K562 (cell line): ENCODE measurements around the gene TMEM25. TPM values are rescaled to one million over a fixed set of nuclear protein-coding genes. Genes with fewer than 3 reads are reported as not detected.

Experiments used
- ATAC-seq: fragments of 200-7000 bp; cut with Tn5 transposase; 3 replicates; pipeline ENCODE4 v1.9.1; 2020; ENCODE audit warnings: moderate library complexity
- BruUV-seq: library from RNA; stranded (reverse); fragments of 400-500 nt; replicated peaks from 2 replicates; lab custom pipeline; 2021; lab: Mats Ljungman, UMichigan
- CTCF ChIA-PET: fragments of 300-600 bp; formaldehyde crosslinking; extraction: SDS; loops from one replicate; lab custom pipeline; 2021; ENCODE audit warnings: low intra/inter-chr PET ratio; lab: Yijun Ruan, JAX
- POLR2A ChIA-PET: fragments of 300-600, 350-650 bp; sonication (Branson Sonifier 250); formaldehyde crosslinking; extraction: SDS; loops from one replicate; lab custom pipeline; 2021; ENCODE audit warnings: antibody characterized with exemption, inconsistent platforms; lab: Yijun Ruan, JAX
- DNase-seq, 4 experiments: peaks; one replicate each; pipeline versions ENCODE4 v3.0.0 to v3.0.0-alpha.2; 2011 to 2018; ENCODE audit warnings: low spot score in 3 of 4, mixed read lengths in 3 of 4; ENCODE audit errors: extremely low read depth in 1 of 4
- FAIRE-seq: peaks from 2 replicates; lab custom pipeline; 2011; peaks lifted over from hg19 to GRCh38; lab: Jason Lieb, UNC
- H2AFZ ChIP-seq: 2 replicates; pipeline ENCODE4 v1.6.0; 2011; ENCODE audit warnings: low read depth, low read length, control low read depth, inconsistent platforms
- H3K27ac ChIP-seq: fragments of 200-600 bp; 3 replicates; pipeline ENCODE4 v1.8.0; 2011; ENCODE audit warnings: low read depth, mild to moderate bottlenecking, control low read depth, inconsistent platforms, low read length, moderate library complexity, mixed read lengths; ENCODE audit errors: extremely low read depth
- H3K27me3 ChIP-seq, 2 experiments: fragments of 300-600 bp in 1 of 2; 2 replicates in 1 of 2; 3 replicates in 1 of 2; pipeline versions ENCODE4 v1.6.0 to v1.8.0; 2011; ENCODE audit warnings: inconsistent platforms in 2 of 2, low read length in 2 of 2, mild to moderate bottlenecking in 1 of 2, mixed read lengths in 1 of 2, moderate library complexity in 1 of 2; ENCODE audit not compliant: control insufficient read depth in 2 of 2, insufficient read depth in 2 of 2
- H3K36me3 ChIP-seq: fragments of 300-600 bp; 3 replicates; pipeline ENCODE4 v1.8.0; 2011; ENCODE audit warnings: mild to moderate bottlenecking, low read length, inconsistent platforms; ENCODE audit not compliant: control insufficient read depth, insufficient read depth
- H3K4me1 ChIP-seq, 2 experiments: fragments of 200-600 bp in 1 of 2; replicated peaks in 1 of 2; 2 replicates in 1 of 2; 3 replicates in 1 of 2; pipeline versions ENCODE4 v1.5.1 to v1.8.0; 2011; ENCODE audit warnings: inconsistent platforms in 2 of 2, low read length in 2 of 2, mild to moderate bottlenecking in 1 of 2, mixed read lengths in 1 of 2, moderate library complexity in 1 of 2; ENCODE audit not compliant: control insufficient read depth in 2 of 2, insufficient read depth in 2 of 2
- H3K4me2 ChIP-seq: 2 replicates; pipeline ENCODE4 v1.6.1; 2011; ENCODE audit warnings: low read length, control low read depth, inconsistent platforms, mixed read lengths; ENCODE audit not compliant: insufficient read depth
- H3K4me3 ChIP-seq: fragments of 200-600 bp; sonication (generic), shearing (Covaris generic); 2 replicates; pipeline ENCODE4 v1.5.1; 2016; ENCODE audit warnings: control low read depth, inconsistent platforms
- H3K79me2 ChIP-seq: fragments of 200-600 bp; 3 replicates; pipeline ENCODE4 v1.8.0; 2011; ENCODE audit warnings: low read length, inconsistent platforms; ENCODE audit not compliant: control insufficient read depth, insufficient read depth
- H3K9ac ChIP-seq, 2 experiments: 2 replicates each; pipeline versions ENCODE4 v1.6.0 to v1.6.1; 2011; ENCODE audit warnings: low read depth in 2 of 2, low read length in 2 of 2, control low read depth in 1 of 2, inconsistent platforms in 1 of 2, mild to moderate bottlenecking in 1 of 2, mixed read lengths in 1 of 2; ENCODE audit not compliant: insufficient read depth in 1 of 2
- H3K9me1 ChIP-seq: one replicate; pipeline ENCODE4 v1.6.0; 2011; ENCODE audit warnings: inconsistent platforms, mild to moderate bottlenecking, low read length, moderate library complexity; ENCODE audit not compliant: control insufficient read depth, insufficient read depth
- H3K9me3 ChIP-seq: replicated peaks from 2 replicates; pipeline ENCODE4 v1.5.1; 2011; ENCODE audit warnings: low read depth, low read length, inconsistent platforms; ENCODE audit not compliant: control insufficient read depth, insufficient read depth
- H4K20me1 ChIP-seq: replicated peaks from 2 replicates; pipeline ENCODE4 v1.6.1; 2011; ENCODE audit warnings: low read length, inconsistent platforms, mixed read lengths; ENCODE audit not compliant: control insufficient read depth, insufficient read depth
- COPS2 ChIP-seq: fragments of 450-650 bp; conservative IDR thresholded peaks from 2 replicates; pipeline ENCODE4 v1.6.1; 2016; ENCODE audit warnings: mild to moderate bottlenecking, moderate library complexity
- FOXA3 ChIP-seq, 2 experiments: fragments of 450-650 bp in 1 of 2; sonication (generic) in 1 of 2; formaldehyde crosslinking; IDR thresholded peaks in 1 of 2; conservative IDR thresholded peaks in 1 of 2; 2 replicates each; pipeline versions ENCODE4 v1.4.0 to v1.8.0; 2020 to 2022; ENCODE audit warnings: mild to moderate bottlenecking in 2 of 2, missing genetic modification reagents in 1 of 2
- FOXJ2 ChIP-seq: fragments of 200-800 bp; sonication (Bioruptor generic); IDR thresholded peaks from 2 replicates; pipeline ENCODE4 v1.6.1; 2016; ENCODE audit warnings: missing genetic modification characterization, missing compliant biosample characterization
- MEIS2 ChIP-seq: fragments of 450-650 bp; IDR thresholded peaks from 2 replicates; pipeline ENCODE4 v1.6.1; 2014; ENCODE audit warnings: mild to moderate bottlenecking; ENCODE audit not compliant: partially characterized antibody
- PKNOX1 ChIP-seq: fragments of 450-650 bp; IDR thresholded peaks from 2 replicates; pipeline ENCODE4 v1.6.1; 2016
- RAD21 ChIP-seq, 2 experiments: fragments of 250-450 bp in 1 of 2; fragments of 450-650 bp in 1 of 2; sonication (Bioruptor Pico) in 1 of 2; formaldehyde crosslinking in 1 of 2; IDR thresholded peaks in 1 of 2; conservative IDR thresholded peaks in 1 of 2; 2 replicates each; pipeline versions ENCODE4 v1.4.0 to v1.8.0; 2020 to 2022; ENCODE audit warnings: mild to moderate bottlenecking in 2 of 2, moderate library complexity in 1 of 2
- SPI1 ChIP-seq: IDR thresholded peaks from 2 replicates; pipeline ENCODE4 v1.6.1; 2011; ENCODE audit warnings: low read depth, low read length, control low read depth, borderline replicate concordance
- YY1 ChIP-seq, 3 experiments: IDR thresholded peaks; 2 replicates each; pipeline ENCODE4 v1.6.1; 2011; ENCODE audit warnings: low read length in 2 of 3, mild to moderate bottlenecking in 2 of 3, moderate library complexity in 2 of 3, borderline replicate concordance in 1 of 3, control low read depth in 1 of 3, low read depth in 1 of 3; ENCODE audit not compliant: insufficient read depth in 3 of 3, insufficient replicate concordance in 2 of 3, control insufficient read depth in 1 of 3, insufficient read length in 1 of 3; ENCODE audit errors: extremely low read depth in 1 of 3
- WGBS: fragments of 100-300 bp; shearing (Covaris generic); methylation state at CpG from one replicate; pipeline ENCODE4 v1.1.6; 2016; ENCODE audit warnings: low coverage, mixed read lengths; ENCODE audit not compliant: insufficient coverage; ENCODE audit errors: missing lambda C conversion rate; 5-methylcytosine and 5-hydroxymethylcytosine counted together
- in situ Hi-C: fragments of 300-500 bp; cut with MboI; formaldehyde crosslinking; loops from 4 replicates; pipeline ENCODE4 v1.15.0; 2018; ENCODE audit warnings: inconsistent platforms, mixed read lengths
- intact Hi-C: fragments of 100-400 bp; cut with micrococcal nuclease; formaldehyde crosslinking; loops from 2 replicates; pipeline ENCODE4 v1.14.2; 2022
- polyA plus RNA-seq, 8 experiments: library from polyadenylated mRNA; depleted of rRNA in 4 of 8; stranded (reverse) in 5 of 8; unstranded in 3 of 8; fragments of >200 nt; fragmentation: Nextera tagmentation in 2 of 8; fragmentation: Illumina TruSeq in 1 of 8; extraction: Ambion mirVana in 2 of 8; extraction: Trizol in 1 of 8; gene quantifications; 2 replicates each; pipeline versions ENCODE4 v1.2.1 to v1.2.3, GENCODE V29; 2011 to 2014; ENCODE audit warnings: inconsistent platforms in 1 of 8, missing spikeins in 1 of 8
- total RNA-seq, 7 experiments: library from RNA; depleted of rRNA in 6 of 7; stranded (reverse); fragments of >200 nt in 6 of 7; fragmentation: Illumina TruSeq in 2 of 7; extraction: Trizol in 2 of 7; gene quantifications; 2 replicates each; pipeline versions ENCODE4 v1.2.1 to v1.2.3, GENCODE V29; 2011 to 2021; ENCODE audit warnings: low replicate concordance in 1 of 7

TMEM25 gene
- total and polyA plus RNA-seq, 9 of the 15 experiments (the other 6 are each of a cell fraction or from before 2014, with no cell fraction given): 0.34 to 3.8 (median 2.0) TPM

- TF ChIP-seq YY1 (IDR thresholded peaks at IDR 0.05; ENCODE audit: borderline replicate concordance in 1 of 3, control insufficient read depth in 1 of 3, extremely low read depth in 1 of 3, insufficient read depth in 3 of 3, insufficient read length in 1 of 3, insufficient replicate concordance in 2 of 3, low read depth in 1 of 3, low read length in 2 of 3): no peak
Observed at GRCh38 chr11:118544647-118545010, 13.6 kb downstream of the TMEM25 start (continued).

- H3K79me2 ChIP-seq: no peaks in the 10 kb centered on the region
- H3K4me1 ChIP-seq: peaks cover 0 to 7% of the 10 kb centered on the region in 2 experiments; a peak in 2 of 5 replicates
- H4K20me1 ChIP-seq: no peaks in the 10 kb centered on the region
- H3K36me3 ChIP-seq: no peaks in the 10 kb centered on the region
- H2AFZ ChIP-seq: no peak overlapping the region
- ATAC-seq: no peak
- no peak overlapping the region for H3K9ac ChIP-seq
- H3K27me3 ChIP-seq: no peaks in the 10 kb centered on the region
- no peak overlapping the region for H3K27ac ChIP-seq
- in situ Hi-C loops (no loop called here), intact Hi-C loops (no loop called here)
- TF ChIP-seq SPI1 (peak; percentile 67), FOXA3 (CRISPR knock-in tag; conservative IDR thresholded peaks at IDR 0.05 in 1 of 2, IDR thresholded peaks at IDR 0.05 in 1 of 2) (peak in 1 of 2 experiments; percentile 75; a peak in 2 of 4 replicates), PKNOX1 (peak; percentile 10; the same call in 1 of the 2 replicates), COPS2 (no peak), FOXJ2 (tag) (0 out of 2 replicates have a peak, but pooled peaks have one; percentile 43), RAD21 (CRISPR knock-in tag; conservative IDR thresholded peaks at IDR 0.05 in 1 of 2, IDR thresholded peaks at IDR 0.05 in 1 of 2) (no peak), MEIS2 (peak; percentile 25)
- CTCF ChIA-PET: no interaction called here
- H3K4me2 ChIP-seq: no peak overlapping the region
- 31% methylated on average over 5 of the region's 5 CpGs for WGBS
- BruUV-seq: no TSS peak
- no peak for FAIRE-seq
- no peaks in the 10 kb centered on the region for H3K9me3 ChIP-seq
- POLR2A ChIA-PET: interaction anchor here (0.6 kb wide), 1 partner anchor 88 kb away, joined by 5 read pairs; no protein-coding TSS in a partner anchor
- no peaks in the 10 kb centered on the region for H3K9me1 ChIP-seq
- H3K4me3 ChIP-seq: no peak overlapping the region
- DNase-seq: no peak
Observed at GRCh38 chr11:118545533-118545932, 14.5 kb downstream of the TMEM25 start.
